CD4-positive, CD25-positive, alpha-beta regulatory T cell (primary cell): ENCODE measurements around the gene DYNC1I1. TPM values are rescaled to one million over a fixed set of nuclear protein-coding genes. Genes with fewer than 3 reads are reported as not detected.

Source experiments
- ATAC-seq, 2 donors: fragments of 150-1000 bp; cut with Tn5 transposase; one replicate each; pipeline ENCODE4 v1.10.0; 2021; ENCODE audit warnings: low read depth in 2 of 2, moderate number of reproducible peaks in 2 of 2, moderate library complexity in 1 of 2
- DNase-seq, 3 donors: peaks; one replicate each; pipeline versions ENCODE4 v3.0.0 to v3.0.0-alpha.2; 2012 to 2022; ENCODE audit warnings: mixed read lengths in 1 of 3
- H3K27ac ChIP-seq: one replicate; pipeline ENCODE4 v1.7.0; 2013; ENCODE audit warnings: mild to moderate bottlenecking, low read length; ENCODE audit not compliant: insufficient read depth, poor library complexity, severe bottlenecking
- H3K27me3 ChIP-seq: one replicate; pipeline ENCODE4 v1.7.0; 2013; ENCODE audit warnings: low read length; ENCODE audit not compliant: control insufficient read depth, insufficient read depth
- H3K36me3 ChIP-seq: one replicate; pipeline ENCODE4 v1.7.0; 2013; ENCODE audit warnings: mild to moderate bottlenecking, low read length, moderate library complexity; ENCODE audit not compliant: control insufficient read depth, insufficient read depth
- H3K4me1 ChIP-seq: 2 replicates; pipeline ENCODE4 v1.7.0; 2013; ENCODE audit warnings: mild to moderate bottlenecking, low read length; ENCODE audit not compliant: insufficient read depth, control insufficient read depth, poor library complexity, severe bottlenecking
- H3K4me3 ChIP-seq: one replicate; pipeline ENCODE4 v1.7.0; 2013; ENCODE audit warnings: low read depth, mild to moderate bottlenecking, low read length, moderate library complexity
- H3K9me3 ChIP-seq, 2 experiments: 1 replicate in 1 of 2; 2 replicates in 1 of 2; pipeline ENCODE4 v1.7.0; 2013; ENCODE audit warnings: low read length in 2 of 2, mild to moderate bottlenecking in 1 of 2, moderate library complexity in 1 of 2; ENCODE audit not compliant: control insufficient read depth in 2 of 2
- H3K27ac Mint-ChIP-seq, 3 donors: one replicate each; pipeline ENCODE4 v1.8.0; 2020 to 2022; ENCODE audit warnings: mild to moderate bottlenecking in 3 of 3, mixed read lengths in 3 of 3, moderate library complexity in 2 of 3
- H3K27me3 Mint-ChIP-seq: one replicate; pipeline ENCODE4 v1.8.0; 2022; ENCODE audit warnings: mild to moderate bottlenecking, mixed read lengths
- H3K36me3 Mint-ChIP-seq: one replicate; pipeline ENCODE4 v1.8.0; 2020; ENCODE audit warnings: mixed read lengths
- H3K4me1 Mint-ChIP-seq, 4 donors: one replicate each; pipeline ENCODE4 v1.8.0; 2020 to 2022; ENCODE audit warnings: mixed read lengths in 4 of 4, mild to moderate bottlenecking in 1 of 4
- H3K4me3 Mint-ChIP-seq, 4 donors: one replicate each; pipeline ENCODE4 v1.8.0; 2020 to 2022; ENCODE audit warnings: mild to moderate bottlenecking in 4 of 4, mixed read lengths in 4 of 4, moderate library complexity in 3 of 4
- H3K9me3 Mint-ChIP-seq, 7 donors: one replicate each; pipeline ENCODE4 v1.8.0; 2020 to 2022; ENCODE audit warnings: mixed read lengths in 7 of 7, mild to moderate bottlenecking in 3 of 7, moderate library complexity in 2 of 7
- polyA plus RNA-seq, 4 donors: library from polyadenylated mRNA; unstranded; fragments of 300-500 nt; fragmentation: Illumina TruSeq; gene quantifications; one replicate each; pipeline ENCODE4 v1.2.3, GENCODE V29; 2021
- total RNA-seq: library from RNA; stranded (reverse); gene quantifications from one replicate; pipeline ENCODE4 v1.2.3, GENCODE V29; 2022

DYNC1I1 gene
- total and polyA plus RNA-seq, 5 donors from 2014 or later = not detected

DNA sequence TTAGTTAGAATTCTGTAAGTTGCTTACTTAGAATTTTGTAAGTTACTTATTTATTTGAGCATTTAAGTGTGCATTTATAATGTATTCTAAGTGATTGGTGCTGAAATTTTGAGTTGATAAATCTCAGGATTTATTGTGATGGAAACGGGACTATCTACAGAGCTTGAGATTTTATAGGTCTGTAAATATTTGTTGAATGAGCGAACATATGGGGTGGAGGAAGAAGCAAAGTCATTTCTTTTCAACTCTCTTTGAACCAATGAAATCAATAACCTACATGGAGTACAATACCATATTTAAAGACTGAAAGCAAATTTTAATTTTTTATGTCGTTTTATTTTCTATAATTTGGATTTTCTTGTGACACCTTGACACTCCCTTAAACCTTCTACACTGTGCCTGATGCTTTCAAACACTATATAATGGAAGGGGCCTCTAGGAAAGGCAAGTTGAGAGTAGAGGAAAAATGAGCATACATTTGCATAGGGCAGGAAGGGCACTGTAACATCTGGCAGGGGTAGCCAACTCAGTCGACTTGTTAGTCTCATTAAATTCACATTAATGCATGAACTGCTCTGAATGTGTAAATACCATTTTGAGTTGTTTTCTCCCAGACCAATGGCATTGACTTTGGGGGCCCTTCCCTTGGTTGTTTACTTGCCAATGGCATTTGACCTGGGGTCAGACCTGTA, 204.2 kb downstream of the DYNC1I1 start:
- no peaks in the 10 kb centered on the region for H3K27me3 ChIP-seq
- Mint-ChIP-seq H3K36me3 (no peaks in the 10 kb centered on the region), H3K9me3 (no peaks in the 10 kb centered on the region), H3K27ac (no peak overlapping the region), H3K27me3 (no peaks in the 10 kb centered on the region), H3K4me1 (no peaks in the 10 kb centered on the region), H3K4me3 (no peak overlapping the region)
- H3K36me3 ChIP-seq = no peaks in the 10 kb centered on the region
- no peak overlapping the region for H3K27ac ChIP-seq
- no peak for DNase-seq
- no peaks in the 10 kb centered on the region for H3K9me3 ChIP-seq
- ATAC-seq = no peak
- H3K4me3 ChIP-seq = no peak overlapping the region
- no peaks in the 10 kb centered on the region for H3K4me1 ChIP-seq

DNA sequence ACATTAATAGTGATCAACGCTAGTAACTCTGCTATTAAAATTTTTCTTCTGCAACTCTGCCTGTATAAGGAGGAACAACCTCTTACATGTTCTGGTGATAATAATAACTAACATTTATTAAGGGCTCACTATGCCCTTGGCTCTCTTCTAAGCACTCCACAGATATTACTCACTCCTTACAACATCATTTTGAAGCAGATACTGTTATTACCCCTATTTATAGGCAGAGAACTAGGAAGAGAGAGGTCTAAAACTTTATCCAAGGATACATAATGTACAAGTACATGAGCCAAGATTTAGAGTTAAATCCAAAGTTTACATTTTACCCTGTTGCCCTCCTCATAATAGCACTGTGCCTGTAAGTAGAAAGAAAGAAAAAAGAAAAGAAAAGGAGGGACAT, 205.6 kb downstream of the DYNC1I1 start:
- Histone ChIP-seq H3K4me3 (no peak overlapping the region), H3K27me3 (no peaks in the 10 kb centered on the region), H3K9me3 (no peaks in the 10 kb centered on the region), H3K36me3 (no peaks in the 10 kb centered on the region), H3K4me1 (no peaks in the 10 kb centered on the region), H3K27ac (no peak overlapping the region)
- Mint-ChIP-seq H3K36me3 (no peaks in the 10 kb centered on the region), H3K4me3 (no peak overlapping the region), H3K27ac (no peak overlapping the region), H3K27me3 (peaks cover 5% of the 10 kb centered on the region), H3K9me3 (no peaks in the 10 kb centered on the region), H3K4me1 (no peaks in the 10 kb centered on the region)
- ATAC-seq = no peak
- DNase-seq = no peak

DNA sequence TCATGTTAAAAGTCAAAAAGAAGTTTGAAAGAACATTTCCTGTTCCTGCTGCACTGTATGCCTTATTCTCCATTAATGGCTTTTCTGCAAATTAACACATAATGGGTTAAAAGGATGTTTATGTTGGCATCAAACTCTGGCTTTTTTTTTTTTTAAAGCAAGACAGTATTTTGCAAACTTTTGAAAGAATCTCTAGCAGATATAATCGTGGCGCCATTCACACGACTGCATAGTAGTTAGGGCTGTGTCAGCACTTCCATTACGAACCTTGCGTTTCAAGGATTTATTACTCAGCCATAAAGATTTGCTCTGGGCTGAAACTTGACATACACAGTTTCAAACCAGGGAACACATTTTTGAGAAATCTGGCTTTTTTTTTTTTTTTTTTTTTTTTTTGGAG, 207.8 kb downstream of the DYNC1I1 start:
- Histone ChIP-seq H3K4me1 (no peaks in the 10 kb centered on the region), H3K9me3 (no peaks in the 10 kb centered on the region), H3K4me3 (no peak overlapping the region), H3K36me3 (no peaks in the 10 kb centered on the region), H3K27me3 (no peaks in the 10 kb centered on the region), H3K27ac (no peak overlapping the region)
- Mint-ChIP-seq H3K27me3 (peaks cover 5% of the 10 kb centered on the region), H3K4me1 (no peaks in the 10 kb centered on the region), H3K27ac (no peak overlapping the region), H3K9me3 (no peaks in the 10 kb centered on the region), H3K36me3 (no peaks in the 10 kb centered on the region), H3K4me3 (no peak overlapping the region)
- DNase-seq (no peak), ATAC-seq (no peak)

DNA sequence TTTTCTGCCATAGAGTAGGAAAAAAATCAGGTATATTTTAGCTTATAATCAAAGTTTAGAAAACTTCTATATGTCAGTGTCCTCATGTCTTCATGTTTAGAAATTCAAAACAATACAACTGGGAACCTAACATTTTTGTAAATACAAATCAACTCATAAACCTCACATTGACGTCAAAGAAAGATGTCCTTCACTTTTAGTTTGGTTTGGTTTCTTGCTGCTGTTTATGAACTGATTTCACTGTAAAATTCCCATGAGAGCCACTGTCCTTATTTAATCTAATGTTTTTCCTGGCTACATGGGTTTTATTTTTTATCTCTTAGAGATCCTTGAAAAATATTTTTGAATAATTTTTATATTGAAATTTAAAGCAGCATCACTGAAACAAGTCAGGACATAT, 208.4 kb downstream of the DYNC1I1 start:
- Histone ChIP-seq H3K36me3 (no peaks in the 10 kb centered on the region), H3K27ac (no peak overlapping the region), H3K4me1 (no peaks in the 10 kb centered on the region), H3K27me3 (no peaks in the 10 kb centered on the region), H3K4me3 (no peak overlapping the region), H3K9me3 (no peaks in the 10 kb centered on the region)
- H3K27me3 Mint-ChIP-seq = peaks cover 5% of the 10 kb centered on the region
- H3K36me3 Mint-ChIP-seq = no peaks in the 10 kb centered on the region
- ATAC-seq (no peak), DNase-seq (no peak)
- no peaks in the 10 kb centered on the region for H3K4me1 Mint-ChIP-seq
- H3K9me3 Mint-ChIP-seq = no peaks in the 10 kb centered on the region
- no peak overlapping the region for H3K27ac Mint-ChIP-seq
- no peak overlapping the region for H3K4me3 Mint-ChIP-seq

DNA sequence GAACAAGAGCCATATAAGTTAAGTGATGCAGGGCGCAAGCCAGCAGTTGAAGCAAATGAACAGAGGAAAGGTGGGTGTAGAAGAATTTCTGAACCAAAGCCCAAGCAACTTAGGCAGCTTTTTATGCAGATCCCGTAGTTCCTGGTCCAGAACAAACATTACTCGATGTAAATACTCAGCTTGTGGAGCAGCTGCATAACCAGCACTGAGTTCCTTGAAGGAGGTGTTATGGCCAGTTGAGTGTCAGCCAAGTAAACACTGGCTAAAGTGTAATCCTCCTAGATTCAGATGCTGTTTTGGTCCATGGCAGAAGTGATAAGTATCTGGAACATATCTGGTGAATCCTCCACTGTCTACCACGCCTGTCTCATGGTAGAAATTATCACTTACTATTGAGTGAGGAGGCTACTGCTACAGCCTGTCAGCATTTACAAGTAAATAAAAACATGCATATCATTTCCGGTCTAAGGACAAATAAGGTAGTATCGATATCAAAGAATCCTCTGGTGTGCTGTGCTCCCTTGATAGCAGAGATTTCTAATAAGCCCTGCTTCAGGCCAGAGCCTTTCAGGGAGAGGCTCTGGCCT, 213.9 kb downstream of the DYNC1I1 start:
- H3K27me3 ChIP-seq = no peaks in the 10 kb centered on the region
- no peak overlapping the region for H3K27ac Mint-ChIP-seq

DNA sequence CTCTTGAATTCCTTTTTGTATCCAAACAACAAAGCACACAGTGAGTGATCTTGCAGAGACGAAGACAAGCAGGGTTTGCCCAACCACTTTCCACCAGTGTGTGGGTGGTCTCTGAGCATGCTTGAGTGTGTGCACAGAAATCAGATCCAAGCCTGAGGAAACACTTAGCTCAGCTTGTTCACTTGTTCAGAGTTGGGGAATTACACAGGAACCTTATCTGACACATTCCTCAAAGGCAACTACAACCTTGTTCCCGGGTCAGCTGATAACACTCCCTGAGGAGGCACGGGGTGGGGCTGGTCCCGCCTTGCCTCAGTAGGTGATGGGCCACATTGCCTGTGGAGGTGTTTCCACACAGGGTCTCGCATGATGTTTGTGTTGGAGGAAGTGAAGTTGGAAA, 216.9 kb downstream of the DYNC1I1 start:
- Histone ChIP-seq H3K4me3 (no peak overlapping the region), H3K27ac (no peak overlapping the region), H3K27me3 (no peaks in the 10 kb centered on the region), H3K9me3 (no peaks in the 10 kb centered on the region), H3K4me1 (no peaks in the 10 kb centered on the region), H3K36me3 (no peaks in the 10 kb centered on the region)
- DNase-seq = no peak
- ATAC-seq = no peak
- Mint-ChIP-seq H3K36me3 (no peaks in the 10 kb centered on the region), H3K27me3 (no peaks in the 10 kb centered on the region), H3K27ac (no peak overlapping the region), H3K4me3 (no peak overlapping the region), H3K9me3 (peaks cover 0 to 2% (median 0%) of the 10 kb centered on the region in 7 donors), H3K4me1 (no peaks in the 10 kb centered on the region)

More for the DNA sequence above, 213.9 kb downstream of the DYNC1I1 start:
- Mint-ChIP-seq H3K4me1 (no peaks in the 10 kb centered on the region), H3K9me3 (peaks cover 0 to 2% (median 0%) of the 10 kb centered on the region in 7 donors), H3K4me3 (no peak overlapping the region), H3K27me3 (peaks cover 5% of the 10 kb centered on the region), H3K36me3 (no peaks in the 10 kb centered on the region)
- Histone ChIP-seq H3K4me1 (no peaks in the 10 kb centered on the region), H3K36me3 (no peaks in the 10 kb centered on the region), H3K9me3 (no peaks in the 10 kb centered on the region), H3K27ac (no peak overlapping the region), H3K4me3 (no peak overlapping the region)
- no peak for DNase-seq
- ATAC-seq = no peak

DNA sequence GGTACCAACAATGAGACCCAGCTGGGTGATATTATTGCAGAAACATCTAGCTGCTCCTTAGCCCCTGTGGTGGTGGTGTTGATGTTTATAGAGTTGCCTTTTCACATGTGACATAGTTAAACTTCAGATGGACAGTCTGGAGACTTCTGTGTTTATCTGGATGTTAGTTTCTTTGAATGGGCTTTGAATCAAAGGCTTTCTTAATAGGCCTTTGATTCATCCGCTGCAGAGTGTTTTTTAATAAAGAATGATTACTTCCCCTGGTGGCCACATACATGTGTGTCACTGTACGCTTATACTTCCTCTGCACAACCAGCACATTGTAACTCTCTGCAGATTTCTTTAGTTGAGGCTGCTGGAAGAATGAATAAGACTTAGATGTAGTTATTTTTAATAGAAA, 221.0 kb downstream of the DYNC1I1 start:
- no peaks in the 10 kb centered on the region for H3K4me1 ChIP-seq
- Mint-ChIP-seq H3K36me3 (no peaks in the 10 kb centered on the region), H3K27ac (no peak overlapping the region), H3K4me3 (no peak overlapping the region), H3K9me3 (peaks cover 0 to 3% (median 0%) of the 10 kb centered on the region in 7 donors), H3K4me1 (no peaks in the 10 kb centered on the region), H3K27me3 (peaks cover 4% of the 10 kb centered on the region)
- ATAC-seq (no peak), DNase-seq (no peak)
- no peak overlapping the region for H3K27ac ChIP-seq
- no peaks in the 10 kb centered on the region for H3K36me3 ChIP-seq
- H3K4me3 ChIP-seq = no peak overlapping the region
- no peaks in the 10 kb centered on the region for H3K27me3 ChIP-seq
- no peaks in the 10 kb centered on the region for H3K9me3 ChIP-seq

DNA sequence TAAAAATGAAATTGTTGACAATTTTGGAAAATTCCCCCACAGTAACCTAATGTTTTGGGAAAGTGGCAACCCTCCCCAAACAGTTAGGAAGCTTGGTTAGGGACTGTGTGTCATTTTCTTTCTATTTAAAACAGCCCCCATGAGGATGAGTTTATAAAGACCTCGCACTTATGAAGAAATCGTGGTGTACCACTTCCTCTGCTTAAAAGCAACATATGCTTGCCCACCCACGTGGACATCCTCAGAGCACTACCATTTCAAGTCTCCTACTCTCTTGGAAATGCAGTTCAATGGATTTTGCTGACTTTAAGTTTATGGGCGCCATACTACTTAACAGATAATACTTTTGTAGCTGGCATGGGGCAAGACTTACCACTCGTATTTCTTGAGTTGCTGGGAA, 223.8 kb downstream of the DYNC1I1 start:
- H3K27me3 Mint-ChIP-seq = peaks cover 4% of the 10 kb centered on the region
- no peaks in the 10 kb centered on the region for H3K9me3 ChIP-seq
- H3K27ac Mint-ChIP-seq = no peak overlapping the region
- no peak overlapping the region for H3K27ac ChIP-seq
- H3K36me3 Mint-ChIP-seq = no peaks in the 10 kb centered on the region
- no peaks in the 10 kb centered on the region for H3K27me3 ChIP-seq
- no peaks in the 10 kb centered on the region for H3K4me1 ChIP-seq
- no peak for ATAC-seq
- no peaks in the 10 kb centered on the region for H3K4me1 Mint-ChIP-seq
- H3K9me3 Mint-ChIP-seq = peaks cover 0 to 3% (median 0%) of the 10 kb centered on the region in 7 donors
- no peak overlapping the region for H3K4me3 Mint-ChIP-seq
- no peak overlapping the region for H3K4me3 ChIP-seq
- DNase-seq = no peak
- no peaks in the 10 kb centered on the region for H3K36me3 ChIP-seq
